GM23338 (cell line): ENCODE data around the gene SMYD3. TPM values are rescaled to one million over a fixed set of nuclear protein-coding genes. Genes with fewer than 3 reads are reported as not detected.
A peak's percentile ranks its signal among the peaks of the same experiment; 100 is the strongest.

Experiments used
- ATAC-seq: fragments of 200-7000 bp; cut with Tn5 transposase; 3 replicates; pipeline ENCODE4 v1.9.1; 2020
- DNase-seq: peaks from one replicate; pipeline ENCODE4 v3.0.0-alpha.2; 2015; ENCODE audit warnings: low spot score
- H2AFZ ChIP-seq: fragments of 200-600 bp; sonication (generic); 2 replicates; pipeline ENCODE4 v1.8.0; 2016; ENCODE audit warnings: antibody characterized with exemption, mild to moderate bottlenecking, moderate library complexity
- H3F3A ChIP-seq: fragments of 200-600 bp; sonication (generic); replicated peaks from 2 replicates; pipeline ENCODE4 v1.8.0; 2017; ENCODE audit warnings: antibody characterized with exemption, mixed run types, low read depth
- H3K27ac ChIP-seq: fragments of 200-600 bp; sonication (generic); 2 replicates; pipeline ENCODE4 v1.6.1; 2016; ENCODE audit warnings: low read depth
- H3K27me3 ChIP-seq: fragments of 200-600 bp; sonication (generic); 2 replicates; pipeline ENCODE4 v1.8.0; 2016; ENCODE audit warnings: mild to moderate bottlenecking, mixed run types, moderate library complexity; ENCODE audit not compliant: insufficient read depth
- H3K36me3 ChIP-seq: fragments of 200-600 bp; sonication (generic); 2 replicates; pipeline ENCODE4 v1.8.0; 2016; ENCODE audit warnings: mild to moderate bottlenecking; ENCODE audit not compliant: insufficient read depth
- H3K4me1 ChIP-seq: fragments of 200-600 bp; sonication (generic); 2 replicates; pipeline ENCODE4 v1.8.0; 2016; ENCODE audit warnings: mild to moderate bottlenecking, moderate library complexity; ENCODE audit not compliant: insufficient read depth
- H3K4me2 ChIP-seq: fragments of 200-600 bp; sonication (generic); 2 replicates; pipeline ENCODE4 v1.7.1; 2017; ENCODE audit warnings: mixed run types
- H3K4me3 ChIP-seq: fragments of 200-600 bp; sonication (generic); 2 replicates; pipeline ENCODE4 v1.6.1; 2016; ENCODE audit warnings: mixed run types
- H3K79me2 ChIP-seq: fragments of 200-600 bp; sonication (generic); replicated peaks from 2 replicates; pipeline ENCODE4 v1.8.0; 2017; ENCODE audit warnings: mild to moderate bottlenecking; ENCODE audit not compliant: insufficient read depth
- H3K9me2 ChIP-seq: fragments of 200-600 bp; sonication (generic); 2 replicates; pipeline ENCODE4 v1.8.0; 2017; ENCODE audit not compliant: insufficient read depth
- H4K20me1 ChIP-seq: fragments of 200-600 bp; sonication (generic); replicated peaks from 2 replicates; pipeline ENCODE4 v1.8.0; 2017; ENCODE audit warnings: mild to moderate bottlenecking; ENCODE audit not compliant: insufficient read depth
- H3K27ac Mint-ChIP-seq: 2 replicates; pipeline ENCODE4 v1.8.0; 2020; ENCODE audit warnings: inconsistent platforms, mild to moderate bottlenecking, moderate library complexity, mixed read lengths
- H3K27me3 Mint-ChIP-seq: 3 replicates; pipeline ENCODE4 v1.8.0; 2022; ENCODE audit warnings: low read depth, mild to moderate bottlenecking, moderate library complexity, mixed read lengths, inconsistent platforms; ENCODE audit not compliant: insufficient read depth, poor library complexity
- H3K36me3 Mint-ChIP-seq: 3 replicates; pipeline ENCODE4 v1.8.0; 2021; ENCODE audit warnings: low read depth, mild to moderate bottlenecking, inconsistent platforms, moderate library complexity, mixed read lengths
- H3K4me1 Mint-ChIP-seq: 3 replicates; pipeline ENCODE4 v1.8.0; 2020; ENCODE audit warnings: mild to moderate bottlenecking, inconsistent platforms, mixed read lengths
- H3K4me3 Mint-ChIP-seq: 3 replicates; pipeline ENCODE4 v1.8.0; 2021; ENCODE audit warnings: moderate library complexity, mild to moderate bottlenecking, inconsistent platforms, mixed read lengths
- H3K9me3 Mint-ChIP-seq: 3 replicates; pipeline ENCODE4 v1.8.0; 2020; ENCODE audit warnings: moderate library complexity, mild to moderate bottlenecking, inconsistent platforms, mixed read lengths
- CREB1 ChIP-seq: fragments of 250-450 bp; sonication (Bioruptor Pico); IDR thresholded peaks from 2 replicates; pipeline ENCODE4 v1.5.0; 2020; ENCODE audit warnings: low read depth, mild to moderate bottlenecking, moderate library complexity
- CTCF ChIP-seq, 2 experiments: fragments of 200-600 bp in 1 of 2; sonication (generic) in 1 of 2; conservative IDR thresholded peaks; 2 replicates each; pipeline versions ENCODE4 v1.5.1 to v1.6.1; 2016 to 2017; ENCODE audit warnings: antibody characterized with exemption in 2 of 2, low read depth in 2 of 2, mild to moderate bottlenecking in 2 of 2, moderate library complexity in 1 of 2
- ETS1 ChIP-seq: IDR thresholded peaks from 2 replicates; pipeline ENCODE4 v1.6.1; 2016; ENCODE audit warnings: antibody characterized with exemption
- EZH2 ChIP-seq: fragments of 200-600 bp; sonication (generic); IDR thresholded peaks from one replicate; pipeline ENCODE4 v1.8.0; 2017; ENCODE audit warnings: antibody characterized with exemption, mild to moderate bottlenecking, low read depth; ENCODE audit not compliant: unreplicated experiment
- NANOG ChIP-seq: IDR thresholded peaks from 2 replicates; pipeline ENCODE4 v1.6.1; 2016; ENCODE audit warnings: antibody characterized with exemption, borderline replicate concordance
- POLR2AphosphoS5 ChIP-seq: IDR thresholded peaks from 2 replicates; pipeline ENCODE4 v1.6.1; 2016; ENCODE audit warnings: antibody characterized with exemption, low read depth
- REST ChIP-seq: IDR thresholded peaks from one replicate; pipeline ENCODE4 v1.6.1; 2018; ENCODE audit warnings: antibody characterized with exemption; ENCODE audit not compliant: unreplicated experiment
- STAT1 ChIP-seq: IDR thresholded peaks from one replicate; pipeline ENCODE4 v1.6.1; 2016; ENCODE audit warnings: antibody characterized with exemption; ENCODE audit not compliant: unreplicated experiment
- ZNF331 ChIP-seq: fragments of 250-450 bp; sonication (Bioruptor Pico); IDR thresholded peaks from 2 replicates; pipeline ENCODE4 v1.5.0; 2020; ENCODE audit warnings: low read depth, mild to moderate bottlenecking, moderate library complexity
- ZNF462 ChIP-seq: fragments of 250-450 bp; sonication (Bioruptor Pico); IDR thresholded peaks from 2 replicates; pipeline ENCODE4 v1.5.0; 2020; ENCODE audit warnings: mild to moderate bottlenecking, moderate library complexity
- polyA plus RNA-seq: library from polyadenylated mRNA; unstranded; fragments of >200 nt; fragmentation: Nextera tagmentation; extraction: Ambion mirVana; gene quantifications from 2 replicates; pipeline ENCODE4 v1.2.1, GENCODE V29; 2016
- total RNA-seq: library from RNA; depleted of rRNA; stranded (reverse); fragments of >200 nt; shearing (Covaris generic); gene quantifications from 2 replicates; pipeline ENCODE4 v1.2.3, GENCODE V29; 2014

The SMYD3 gene
- total and polyA plus RNA-seq, 2 experiments from 2014 or later: 31.8 to 34.4 TPM

GRCh38 chr1:246106342-246106763, 400.7 kb downstream of the SMYD3 start (continued):
- no peak for TF ChIP-seq CTCF (conservative IDR thresholded peaks at IDR 0.05; ENCODE audit: low read depth in 2 of 2)

- H3K4me3 Mint-ChIP-seq: no peak overlapping the region
- Histone ChIP-seq H3K79me2 (no peaks in the 10 kb centered on the region), H4K20me1 (no peaks in the 10 kb centered on the region), H3K27ac (no peak overlapping the region), H3K4me3 (no peak overlapping the region), H3K36me3 (no peaks in the 10 kb centered on the region), H3F3A (no peaks in the 10 kb centered on the region), H2AFZ (no peak overlapping the region), H3K27me3 (no peaks in the 10 kb centered on the region), H3K9me2 (no peaks in the 10 kb centered on the region), H3K4me2 (no peak overlapping the region), H3K4me1 (peaks cover 12% of the 10 kb centered on the region)
- ATAC-seq (no peak), DNase-seq (no peak)
- TF ChIP-seq STAT1: no peak
- no peak for TF ChIP-seq ZNF331
- TF ChIP-seq ZNF462: no peak
- TF ChIP-seq EZH2: no peak
- no peak for TF ChIP-seq CREB1 (CRISPR knock-in tag)
- no peak for TF ChIP-seq CTCF (conservative IDR thresholded peaks at IDR 0.05; ENCODE audit: low read depth in 2 of 2)
- TF ChIP-seq REST: no peak
- TF ChIP-seq POLR2AphosphoS5: no peak
- TF ChIP-seq ETS1: no peak
- no peak for TF ChIP-seq NANOG
- no peaks in the 10 kb centered on the region for H3K9me3 Mint-ChIP-seq
- peak overlapping the region; percentile 82; the same call in 1 of the 2 replicates for H3K27ac Mint-ChIP-seq
- H3K36me3 Mint-ChIP-seq: no peaks in the 10 kb centered on the region
- no peaks in the 10 kb centered on the region for H3K27me3 Mint-ChIP-seq
- H3K4me1 Mint-ChIP-seq: peaks cover 23% of the 10 kb centered on the region
These were observed 402.2 kb downstream of the SMYD3 start for GRCh38 chr1:246104927-246105326.
